Fibroblast of pulmonary artery (primary cell): ENCODE measurements around the gene IGF2BP3.

Experiments used
- DNase-seq: peaks from one replicate; pipeline ENCODE4 v3.0.0-alpha.2; 2010; ENCODE audit warnings: low read depth
- H3K4me3 ChIP-seq: replicated peaks from 2 replicates; pipeline ENCODE4 v1.5.1; 2011; ENCODE audit warnings: low read depth, mild to moderate bottlenecking, control low read depth, low read length, moderate library complexity
- CTCF ChIP-seq: IDR thresholded peaks from 2 replicates; pipeline ENCODE4 v1.5.1; 2011; ENCODE audit warnings: mild to moderate bottlenecking, control low read depth, low read length, inconsistent platforms; ENCODE audit errors: missing control alignments

The IGF2BP3 gene

GRCh38 chr7:23472046-23472445, 1.8 kb upstream of the IGF2BP3 start:
- no peak for TF ChIP-seq CTCF
- no peak for DNase-seq
- peak overlapping the region; percentile 72 for H3K4me3 ChIP-seq

- TF ChIP-seq CTCF = no peak
- peak; percentile 78 for DNase-seq
- H3K4me3 ChIP-seq = peak overlapping the region; percentile 72
Observed at GRCh38 chr7:23471106-23471859, 992 bp upstream of the IGF2BP3 start.

GRCh38 chr7:23469961-23470250, 385 bp downstream of the IGF2BP3 start:
- no peak for TF ChIP-seq CTCF
- no peak for DNase-seq
- H3K4me3 ChIP-seq = peak overlapping the region; percentile 72

GRCh38 chr7:23469150-23469960, 936 bp downstream of the IGF2BP3 start:
- H3K4me3 ChIP-seq = peak overlapping the region; percentile 72
- no peak for DNase-seq
- TF ChIP-seq CTCF = no peak

- H3K4me3 ChIP-seq = peak overlapping the region; percentile 72
- no peak for TF ChIP-seq CTCF
- no peak for DNase-seq
Observed at GRCh38 chr7:23468526-23469149, 1.7 kb downstream of the IGF2BP3 start.

- peak overlapping the region; percentile 72 for H3K4me3 ChIP-seq
- TF ChIP-seq CTCF = no peak
- peak; percentile 70 for DNase-seq
Observed at GRCh38 chr7:23467806-23468525, 2.3 kb downstream of the IGF2BP3 start.
